K562 (cell line): ENCODE data around the gene DPH1. TPM values are rescaled to one million over a fixed set of nuclear protein-coding genes. Genes with fewer than 3 reads are reported as not detected.

ENCODE experiments used
- MGA ChIP-seq: fragments of 450-650 bp; IDR thresholded peaks from 2 replicates; pipeline ENCODE4 v1.6.1; 2016; ENCODE audit warnings: mild to moderate bottlenecking, moderate library complexity
- polyA plus RNA-seq, 8 experiments: library from polyadenylated mRNA; depleted of rRNA in 4 of 8; stranded (reverse) in 5 of 8; unstranded in 3 of 8; fragments of >200 nt; fragmentation: Nextera tagmentation in 2 of 8; fragmentation: Illumina TruSeq in 1 of 8; extraction: Ambion mirVana in 2 of 8; extraction: Trizol in 1 of 8; gene quantifications; 2 replicates each; pipeline versions ENCODE4 v1.2.1 to v1.2.3, GENCODE V29; 2011 to 2014; ENCODE audit warnings: inconsistent platforms in 1 of 8, missing spikeins in 1 of 8
- total RNA-seq, 7 experiments: library from RNA; depleted of rRNA in 6 of 7; stranded (reverse); fragments of >200 nt in 6 of 7; fragmentation: Illumina TruSeq in 2 of 7; extraction: Trizol in 2 of 7; gene quantifications; 2 replicates each; pipeline versions ENCODE4 v1.2.1 to v1.2.3, GENCODE V29; 2011 to 2021; ENCODE audit warnings: low replicate concordance in 1 of 7
- TF ChIP-seq, protein P1 (sequence below): fragments of 450-650 bp; IDR thresholded peaks from 2 replicates; pipeline ENCODE4 v1.6.1; 2016; ENCODE audit warnings: borderline replicate concordance

Gene DPH1
- total and polyA plus RNA-seq, 9 of the 15 experiments (the other 6 are each of a cell fraction or from before 2014, with no cell fraction given) = 0.42 to 40.6 (median 20.2) TPM

DNA sequence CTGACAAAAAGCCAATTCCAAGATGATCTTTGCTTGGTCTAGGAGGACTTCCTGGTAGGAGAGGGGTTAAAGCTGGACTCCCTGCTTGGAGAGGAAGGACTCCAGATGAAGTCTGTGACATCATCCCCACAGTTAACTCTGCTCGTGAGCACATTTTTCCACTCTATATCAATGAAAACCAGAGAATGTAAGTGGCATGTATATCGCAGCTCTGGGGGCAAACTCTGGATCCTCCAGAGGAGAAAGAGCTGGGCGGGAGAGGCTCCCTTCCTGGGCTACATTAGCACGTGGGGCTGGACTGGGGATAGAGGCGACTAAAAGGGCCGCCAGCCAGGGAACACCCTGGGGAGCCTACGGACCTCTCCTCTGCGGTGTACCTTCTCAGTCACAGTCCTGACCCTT is 59.1 kb downstream of the DPH1 start (continued):
- 0 out of 2 replicates have a peak, but pooled peaks have one; percentile 18 for TF ChIP-seq MGA
- TF ChIP-seq, protein P1, sequence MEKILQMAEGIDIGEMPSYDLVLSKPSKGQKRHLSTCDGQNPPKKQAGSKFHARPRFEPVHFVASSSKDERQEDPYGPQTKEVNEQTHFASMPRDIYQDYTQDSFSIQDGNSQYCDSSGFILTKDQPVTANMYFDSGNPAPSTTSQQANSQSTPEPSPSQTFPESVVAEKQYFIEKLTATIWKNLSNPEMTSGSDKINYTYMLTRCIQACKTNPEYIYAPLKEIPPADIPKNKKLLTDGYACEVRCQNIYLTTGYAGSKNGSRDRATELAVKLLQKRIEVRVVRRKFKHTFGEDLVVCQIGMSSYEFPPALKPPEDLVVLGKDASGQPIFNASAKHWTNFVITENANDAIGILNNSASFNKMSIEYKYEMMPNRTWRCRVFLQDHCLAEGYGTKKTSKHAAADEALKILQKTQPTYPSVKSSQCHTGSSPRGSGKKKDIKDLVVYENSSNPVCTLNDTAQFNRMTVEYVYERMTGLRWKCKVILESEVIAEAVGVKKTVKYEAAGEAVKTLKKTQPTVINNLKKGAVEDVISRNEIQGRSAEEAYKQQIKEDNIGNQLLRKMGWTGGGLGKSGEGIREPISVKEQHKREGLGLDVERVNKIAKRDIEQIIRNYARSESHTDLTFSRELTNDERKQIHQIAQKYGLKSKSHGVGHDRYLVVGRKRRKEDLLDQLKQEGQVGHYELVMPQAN = no peak
